Smooth muscle cell (in vitro differentiated cells): ENCODE data around the gene DOLPP1. TPM values are rescaled to one million over a fixed set of nuclear protein-coding genes. Genes with fewer than 3 reads are reported as not detected.

Experiments
- DNase-seq: peaks from one replicate; lab custom pipeline; 2025; ENCODE audit not compliant: unreplicated experiment; lab: John Stamatoyannopoulos, UW
- H2AFZ ChIP-seq: fragments of 200-600 bp; sonication (generic); 2 replicates; pipeline ENCODE4 v1.6.0; 2016; ENCODE audit warnings: antibody characterized with exemption, low read depth, mild to moderate bottlenecking
- H3F3A ChIP-seq: fragments of 200-600 bp; sonication (generic); 2 replicates; pipeline ENCODE4 v1.6.0; 2017; ENCODE audit warnings: antibody characterized with exemption, low read depth
- H3K27ac ChIP-seq: fragments of 200-600 bp; sonication (generic); 2 replicates; pipeline ENCODE4 v1.5.1; 2016; ENCODE audit warnings: low read depth, mild to moderate bottlenecking
- H3K27me3 ChIP-seq: fragments of 200-600 bp; sonication (generic); 2 replicates; pipeline ENCODE4 v1.6.1; 2016; ENCODE audit warnings: low read depth, mild to moderate bottlenecking
- H3K36me3 ChIP-seq: fragments of 200-600 bp; sonication (generic); 2 replicates; pipeline ENCODE4 v1.5.1; 2016; ENCODE audit warnings: low read depth
- H3K4me1 ChIP-seq: fragments of 200-600 bp; sonication (generic); 2 replicates; pipeline ENCODE4 v1.5.1; 2016; ENCODE audit warnings: low read depth
- H3K4me2 ChIP-seq: fragments of 200-600 bp; sonication (generic); 2 replicates; pipeline ENCODE4 v1.6.0; 2016; ENCODE audit warnings: mild to moderate bottlenecking
- H3K4me3 ChIP-seq: fragments of 200-600 bp; sonication (generic); 2 replicates; pipeline ENCODE4 v1.5.1; 2016; ENCODE audit warnings: mild to moderate bottlenecking
- H3K79me2 ChIP-seq: fragments of 200-600 bp; sonication (generic); 2 replicates; pipeline ENCODE4 v1.6.0; 2016; ENCODE audit warnings: low read depth, mild to moderate bottlenecking
- H3K9ac ChIP-seq: fragments of 200-600 bp; sonication (generic); 2 replicates; pipeline ENCODE4 v1.6.0; 2016; ENCODE audit warnings: low read depth
- H3K9me3 ChIP-seq: fragments of 200-600 bp; sonication (generic); replicated peaks from 2 replicates; pipeline ENCODE4 v1.5.1; 2016; ENCODE audit warnings: low read depth
- H4K20me1 ChIP-seq: fragments of 200-600 bp; sonication (generic); 2 replicates; pipeline ENCODE4 v1.6.0; 2016; ENCODE audit warnings: low read depth
- CTCF ChIP-seq: fragments of 200-600 bp; sonication (generic); IDR thresholded peaks from 2 replicates; pipeline ENCODE4 v1.5.1; 2017; ENCODE audit warnings: borderline replicate concordance, mild to moderate bottlenecking, antibody characterized with exemption; ENCODE audit not compliant: insufficient read depth, poor library complexity, severe bottlenecking
- WGBS: methylation state at CpG from one replicate; pipeline ENCODE4 v1.1.7; 2016; ENCODE audit warnings: low lambda C conversion rate; 5-methylcytosine and 5-hydroxymethylcytosine counted together
- polyA plus RNA-seq: library from polyadenylated mRNA; unstranded; fragments of >200 nt; fragmentation: Nextera tagmentation; extraction: Ambion mirVana; gene quantifications from 2 replicates; pipeline ENCODE4 v1.2.1, GENCODE V29; 2016
- total RNA-seq: library from RNA; depleted of rRNA; stranded (reverse); fragments of >200 nt; gene quantifications from 2 replicates; pipeline ENCODE4 v1.2.3, GENCODE V29; 2014

DOLPP1 gene
- total and polyA plus RNA-seq, 2 experiments from 2014 or later, result 14.4 to 17.8 TPM

- Histone ChIP-seq H3F3A (no peaks in the 10 kb centered on the region), H3K9ac (no peak overlapping the region), H3K27me3 (no peaks in the 10 kb centered on the region), H3K4me2 (no peak overlapping the region), H3K36me3 (no peaks in the 10 kb centered on the region), H3K27ac (no peak overlapping the region), H3K4me1 (no peaks in the 10 kb centered on the region), H3K79me2 (no peaks in the 10 kb centered on the region), H3K4me3 (no peak overlapping the region), H2AFZ (no peak overlapping the region), H3K9me3 (no peaks in the 10 kb centered on the region), H4K20me1 (no peaks in the 10 kb centered on the region)
- WGBS, result 88% methylated on average over 25 of the region's 31 CpGs
- DNase-seq, result no peak
- no peak for TF ChIP-seq CTCF
Observed at GRCh38 chr9:129068990-129069861, 11.7 kb upstream of the DOLPP1 start.

DNA sequence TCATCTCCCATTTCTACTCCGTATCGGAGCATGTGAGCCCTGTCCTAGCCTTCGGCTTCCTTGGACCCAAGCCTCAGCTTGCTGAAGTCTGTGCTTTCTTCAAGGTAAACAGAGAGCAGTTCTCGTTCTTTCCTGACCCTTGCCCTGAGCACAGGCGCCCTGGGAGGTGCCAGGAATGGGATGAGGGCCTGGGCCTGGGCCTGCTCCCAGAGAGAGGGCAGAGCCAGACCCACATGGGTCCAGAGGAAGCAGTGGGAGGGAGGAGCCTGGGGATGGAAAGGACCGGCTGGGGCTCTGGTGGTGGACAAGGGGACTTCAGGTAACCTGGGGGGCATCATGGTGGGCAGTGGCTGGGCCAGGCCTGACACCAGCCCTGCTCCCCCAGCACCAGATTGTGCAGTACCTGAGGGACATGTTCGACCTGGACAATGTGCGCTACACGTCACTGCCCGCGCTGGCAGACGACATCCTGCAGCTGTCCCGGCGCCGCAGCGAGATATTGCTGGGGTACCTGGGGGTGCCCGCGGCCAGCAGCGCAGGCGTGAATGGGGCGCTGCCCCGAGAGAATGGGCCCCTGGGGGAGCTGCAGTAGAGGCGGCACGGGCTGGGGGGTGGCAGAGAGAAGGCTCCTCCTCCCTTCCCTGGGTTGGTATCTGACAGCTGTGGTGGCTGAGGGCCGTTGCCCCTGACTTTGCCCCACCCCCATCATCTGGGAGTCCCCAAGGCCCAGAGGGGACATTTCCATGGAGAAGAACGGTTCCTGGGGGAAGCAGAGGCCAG, 10.9 kb upstream of the DOLPP1 start:
- no peak overlapping the region for H3K9ac ChIP-seq
- no peak for DNase-seq
- H3K4me3 ChIP-seq, result no peak overlapping the region
- H3K79me2 ChIP-seq, result no peaks in the 10 kb centered on the region
- H4K20me1 ChIP-seq, result no peaks in the 10 kb centered on the region
- WGBS, result 98% methylated on average over 25 of the region's 26 CpGs
- no peaks in the 10 kb centered on the region for H3K4me1 ChIP-seq
- no peak overlapping the region for H2AFZ ChIP-seq
- no peaks in the 10 kb centered on the region for H3K9me3 ChIP-seq
- H3K27me3 ChIP-seq, result no peaks in the 10 kb centered on the region
- no peaks in the 10 kb centered on the region for H3F3A ChIP-seq
- no peak for TF ChIP-seq CTCF
- no peak overlapping the region for H3K4me2 ChIP-seq
- H3K27ac ChIP-seq, result no peak overlapping the region
- no peaks in the 10 kb centered on the region for H3K36me3 ChIP-seq

DNA sequence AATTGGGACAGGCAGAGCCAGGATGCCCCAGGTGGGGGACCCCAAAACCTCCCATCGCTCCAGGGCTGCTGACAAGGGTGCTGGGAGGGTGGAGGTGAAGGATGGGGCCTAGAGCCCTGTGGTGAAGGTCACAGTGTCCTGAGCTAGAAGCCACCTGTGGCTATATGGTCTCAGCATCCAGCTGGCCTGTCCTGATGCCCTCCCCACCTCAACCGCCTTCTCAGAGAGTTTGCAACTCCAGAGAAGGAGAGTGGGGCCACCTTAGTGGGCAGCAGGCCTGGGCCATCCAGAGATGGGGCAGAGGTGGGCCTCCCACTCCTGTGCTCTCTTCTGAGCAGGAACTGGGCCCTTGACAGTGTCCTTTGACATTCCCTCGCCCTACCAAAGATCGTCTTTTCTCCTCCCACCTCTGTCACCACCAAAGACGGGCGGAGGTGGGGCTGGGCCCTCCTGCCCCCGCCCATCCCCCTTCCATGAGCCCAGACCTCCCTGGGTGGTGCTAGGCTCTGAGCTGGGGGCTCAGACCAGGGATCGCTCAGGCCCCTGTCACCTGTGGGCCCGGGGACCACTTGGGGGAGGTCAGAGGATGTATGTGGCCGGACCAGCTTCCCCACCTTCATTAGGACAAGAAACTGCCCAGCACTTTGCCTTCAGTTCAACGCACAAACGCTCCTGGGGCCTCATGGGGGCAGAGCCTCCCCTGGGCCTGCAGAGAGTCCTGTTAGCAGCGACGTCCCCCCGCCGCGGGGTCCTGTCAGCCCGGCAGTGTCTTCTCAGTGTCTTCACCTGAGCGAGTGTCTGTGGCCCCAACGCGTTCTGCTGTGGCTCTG, 10.0 kb upstream of the DOLPP1 start:
- Histone ChIP-seq H4K20me1 (no peaks in the 10 kb centered on the region), H3K27me3 (no peaks in the 10 kb centered on the region), H2AFZ (no peak overlapping the region), H3K4me2 (no peak overlapping the region), H3K79me2 (no peaks in the 10 kb centered on the region), H3K4me3 (no peak overlapping the region), H3K27ac (no peak overlapping the region), H3K4me1 (no peaks in the 10 kb centered on the region), H3F3A (no peaks in the 10 kb centered on the region), H3K9ac (no peak overlapping the region), H3K36me3 (no peaks in the 10 kb centered on the region), H3K9me3 (no peaks in the 10 kb centered on the region)
- WGBS, result 78% methylated on average over 20 of the region's 21 CpGs
- no peak for TF ChIP-seq CTCF
- no peak for DNase-seq
